Measurements from ENCODE around the gene FLAD1.

Gene FLAD1

DNA sequence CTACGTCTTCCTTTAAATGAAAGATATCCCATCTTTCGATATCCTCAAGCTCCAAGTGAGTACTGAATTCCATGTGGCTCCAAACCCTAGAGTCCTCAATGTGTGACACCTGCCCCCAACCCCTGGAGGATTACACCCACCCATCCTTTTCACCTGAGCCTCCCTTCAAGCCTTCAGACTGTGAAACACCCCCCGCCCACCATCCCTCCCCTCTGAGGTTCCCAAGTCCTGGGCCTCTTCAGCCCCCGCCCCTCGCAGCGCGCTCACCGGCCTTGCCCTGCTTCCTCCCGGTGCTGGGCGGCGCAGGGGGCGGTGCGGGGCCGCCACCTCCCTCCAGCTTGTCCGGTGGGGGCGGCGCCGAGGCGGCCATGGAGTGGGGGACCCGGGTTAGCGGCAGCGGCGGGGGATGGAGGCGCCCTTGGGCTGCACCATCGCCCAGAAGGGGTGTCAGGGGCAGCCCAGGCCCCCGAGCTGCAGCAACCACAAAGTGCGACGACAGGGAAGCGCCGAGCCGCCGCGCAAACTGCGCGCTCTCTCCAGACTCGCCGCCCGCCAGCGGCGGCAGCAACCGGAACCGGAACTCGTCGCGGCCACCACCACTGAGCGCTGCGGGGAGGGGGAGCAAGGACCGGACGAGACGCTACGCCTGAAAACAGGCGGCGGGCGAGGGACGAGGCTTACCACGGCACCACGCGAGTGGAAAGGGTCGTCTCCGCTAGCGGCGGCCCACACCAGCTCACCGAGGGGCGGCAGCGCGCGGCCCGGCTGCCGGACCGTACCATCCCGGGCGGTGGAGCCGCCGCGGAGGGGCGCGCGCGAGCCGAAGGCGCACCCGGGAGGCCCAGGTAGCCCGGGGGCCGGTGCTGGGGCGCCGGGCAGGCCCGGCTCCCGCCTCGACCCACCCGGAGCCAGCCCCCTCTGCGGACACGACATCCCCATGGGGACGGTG is 21.7 kb upstream of the FLAD1 start, which contains the start of gene PYGO2 (continued):
- TF ChIP-seq, protein P1, sequence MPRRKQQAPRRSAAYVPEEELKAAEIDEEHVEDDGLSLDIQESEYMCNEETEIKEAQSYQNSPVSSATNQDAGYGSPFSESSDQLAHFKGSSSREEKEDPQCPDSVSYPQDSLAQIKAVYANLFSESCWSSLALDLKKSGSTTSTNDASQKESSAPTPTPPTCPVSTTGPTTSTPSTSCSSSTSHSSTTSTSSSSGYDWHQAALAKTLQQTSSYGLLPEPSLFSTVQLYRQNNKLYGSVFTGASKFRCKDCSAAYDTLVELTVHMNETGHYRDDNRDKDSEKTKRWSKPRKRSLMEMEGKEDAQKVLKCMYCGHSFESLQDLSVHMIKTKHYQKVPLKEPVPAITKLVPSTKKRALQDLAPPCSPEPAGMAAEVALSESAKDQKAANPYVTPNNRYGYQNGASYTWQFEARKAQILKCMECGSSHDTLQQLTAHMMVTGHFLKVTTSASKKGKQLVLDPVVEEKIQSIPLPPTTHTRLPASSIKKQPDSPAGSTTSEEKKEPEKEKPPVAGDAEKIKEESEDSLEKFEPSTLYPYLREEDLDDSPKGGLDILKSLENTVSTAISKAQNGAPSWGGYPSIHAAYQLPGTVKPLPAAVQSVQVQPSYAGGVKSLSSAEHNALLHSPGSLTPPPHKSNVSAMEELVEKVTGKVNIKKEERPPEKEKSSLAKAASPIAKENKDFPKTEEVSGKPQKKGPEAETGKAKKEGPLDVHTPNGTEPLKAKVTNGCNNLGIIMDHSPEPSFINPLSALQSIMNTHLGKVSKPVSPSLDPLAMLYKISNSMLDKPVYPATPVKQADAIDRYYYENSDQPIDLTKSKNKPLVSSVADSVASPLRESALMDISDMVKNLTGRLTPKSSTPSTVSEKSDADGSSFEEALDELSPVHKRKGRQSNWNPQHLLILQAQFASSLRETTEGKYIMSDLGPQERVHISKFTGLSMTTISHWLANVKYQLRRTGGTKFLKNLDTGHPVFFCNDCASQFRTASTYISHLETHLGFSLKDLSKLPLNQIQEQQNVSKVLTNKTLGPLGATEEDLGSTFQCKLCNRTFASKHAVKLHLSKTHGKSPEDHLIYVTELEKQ (tag by site-specific recombination; IDR thresholded peaks at IDR 0.05; ENCODE audit: borderline replicate concordance): 0 out of 2 replicates have a peak, but pooled peaks have one; percentile 18
- TF ChIP-seq ZNF140 (tag by site-specific recombination; IDR thresholded peaks at IDR 0.05) (no peak), ZNF114 (tag by site-specific recombination; IDR thresholded peaks at IDR 0.05) (no peak), EGR2 (tag by site-specific recombination; IDR thresholded peaks at IDR 0.05; ENCODE audit: low read depth) (peak; percentile 93), HIC1 (tag by site-specific recombination; IDR thresholded peaks at IDR 0.05) (no peak)

DNA sequence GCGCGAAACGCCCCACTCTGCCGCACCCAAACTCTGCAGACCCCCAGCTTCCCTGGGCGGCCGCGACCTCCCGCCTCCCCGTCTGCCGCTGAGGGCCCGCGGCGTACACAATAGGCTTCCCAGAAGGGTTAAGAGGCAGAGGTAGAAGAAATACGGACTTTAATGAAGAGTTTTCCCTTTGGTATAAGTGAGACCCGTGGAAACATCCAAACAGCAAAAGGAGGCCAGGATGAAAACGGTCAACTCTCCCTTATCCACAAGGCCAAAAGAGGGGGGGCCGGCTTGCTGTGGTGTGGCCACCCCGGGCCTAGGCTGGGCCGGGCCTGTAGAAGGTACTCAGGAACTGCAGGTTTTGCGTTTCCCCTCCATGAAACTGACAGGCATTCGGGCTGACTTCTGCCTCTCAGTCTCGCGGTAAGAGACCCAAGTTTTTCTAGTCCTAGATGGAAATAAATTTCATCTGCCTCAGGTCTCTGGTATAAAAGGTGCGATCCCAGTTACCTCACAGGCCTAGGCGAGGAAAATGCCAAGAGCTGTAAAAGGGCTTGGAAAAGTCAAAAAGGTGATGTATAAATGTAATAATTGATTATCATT is 20.9 kb upstream of the FLAD1 start:
- H3K9me3 ChIP-seq (ENCODE audit: control insufficient read depth, insufficient read depth, low read depth, low read length): no peaks in the 10 kb centered on the region
- H3K27ac ChIP-seq (ENCODE audit: extremely low read depth, low read depth, low read length): peak overlapping the region; percentile 94
- H3K4me3 ChIP-seq (ENCODE audit: low read depth, low read length): peak overlapping the region; percentile 90
- peaks cover 8% of the 10 kb centered on the region for H3K4me1 ChIP-seq (ENCODE audit: control insufficient read depth, insufficient read depth, low read length)
- peaks cover 3 to 66% of the 10 kb centered on the region in 2 experiments for H3K36me3 ChIP-seq (ENCODE audit: control insufficient read depth in 2 of 2, insufficient read depth in 1 of 2, low read length in 2 of 2)
- TF ChIP-seq ZNF335 (tag by site-specific recombination; conservative IDR thresholded peaks at IDR 0.05) (peak; percentile 88), GLIS2 (tag by site-specific recombination; IDR thresholded peaks at IDR 0.05) (peak; percentile 45), ZBTB10 (tag by site-specific recombination; IDR thresholded peaks at IDR 0.05) (peak; percentile 47; the same call in 1 of the 2 replicates), OVOL3 (tag by site-specific recombination; IDR thresholded peaks at IDR 0.05) (peak; percentile 9; the same call in 1 of the 2 replicates), ZNF660 (tag by site-specific recombination; IDR thresholded peaks at IDR 0.05) (0 out of 2 replicates have a peak, but pooled peaks have one; percentile 9), GLIS1 (tag by site-specific recombination; IDR thresholded peaks at IDR 0.05) (peak; percentile 11; the same call in 1 of the 2 replicates), ZBTB7A (tag by site-specific recombination; IDR thresholded peaks at IDR 0.05; ENCODE audit: low read depth) (peak; percentile 36; the same call in 1 of the 2 replicates), BCL11A (tag by site-specific recombination; IDR thresholded peaks at IDR 0.05; ENCODE audit: low read depth) (peak; percentile 15; the same call in 1 of the 2 replicates), ZNF792 (tag by site-specific recombination; IDR thresholded peaks at IDR 0.05) (no peak), HOXC10 (CRISPR knock-in tag; IDR thresholded peaks at IDR 0.05) (no peak)
- TF ChIP-seq, protein P2, sequence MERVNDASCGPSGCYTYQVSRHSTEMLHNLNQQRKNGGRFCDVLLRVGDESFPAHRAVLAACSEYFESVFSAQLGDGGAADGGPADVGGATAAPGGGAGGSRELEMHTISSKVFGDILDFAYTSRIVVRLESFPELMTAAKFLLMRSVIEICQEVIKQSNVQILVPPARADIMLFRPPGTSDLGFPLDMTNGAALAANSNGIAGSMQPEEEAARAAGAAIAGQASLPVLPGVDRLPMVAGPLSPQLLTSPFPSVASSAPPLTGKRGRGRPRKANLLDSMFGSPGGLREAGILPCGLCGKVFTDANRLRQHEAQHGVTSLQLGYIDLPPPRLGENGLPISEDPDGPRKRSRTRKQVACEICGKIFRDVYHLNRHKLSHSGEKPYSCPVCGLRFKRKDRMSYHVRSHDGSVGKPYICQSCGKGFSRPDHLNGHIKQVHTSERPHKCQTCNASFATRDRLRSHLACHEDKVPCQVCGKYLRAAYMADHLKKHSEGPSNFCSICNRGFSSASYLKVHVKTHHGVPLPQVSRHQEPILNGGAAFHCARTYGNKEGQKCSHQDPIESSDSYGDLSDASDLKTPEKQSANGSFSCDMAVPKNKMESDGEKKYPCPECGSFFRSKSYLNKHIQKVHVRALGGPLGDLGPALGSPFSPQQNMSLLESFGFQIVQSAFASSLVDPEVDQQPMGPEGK (tag by site-specific recombination; IDR thresholded peaks at IDR 0.05): peak; percentile 65
- TF ChIP-seq, protein P3, sequence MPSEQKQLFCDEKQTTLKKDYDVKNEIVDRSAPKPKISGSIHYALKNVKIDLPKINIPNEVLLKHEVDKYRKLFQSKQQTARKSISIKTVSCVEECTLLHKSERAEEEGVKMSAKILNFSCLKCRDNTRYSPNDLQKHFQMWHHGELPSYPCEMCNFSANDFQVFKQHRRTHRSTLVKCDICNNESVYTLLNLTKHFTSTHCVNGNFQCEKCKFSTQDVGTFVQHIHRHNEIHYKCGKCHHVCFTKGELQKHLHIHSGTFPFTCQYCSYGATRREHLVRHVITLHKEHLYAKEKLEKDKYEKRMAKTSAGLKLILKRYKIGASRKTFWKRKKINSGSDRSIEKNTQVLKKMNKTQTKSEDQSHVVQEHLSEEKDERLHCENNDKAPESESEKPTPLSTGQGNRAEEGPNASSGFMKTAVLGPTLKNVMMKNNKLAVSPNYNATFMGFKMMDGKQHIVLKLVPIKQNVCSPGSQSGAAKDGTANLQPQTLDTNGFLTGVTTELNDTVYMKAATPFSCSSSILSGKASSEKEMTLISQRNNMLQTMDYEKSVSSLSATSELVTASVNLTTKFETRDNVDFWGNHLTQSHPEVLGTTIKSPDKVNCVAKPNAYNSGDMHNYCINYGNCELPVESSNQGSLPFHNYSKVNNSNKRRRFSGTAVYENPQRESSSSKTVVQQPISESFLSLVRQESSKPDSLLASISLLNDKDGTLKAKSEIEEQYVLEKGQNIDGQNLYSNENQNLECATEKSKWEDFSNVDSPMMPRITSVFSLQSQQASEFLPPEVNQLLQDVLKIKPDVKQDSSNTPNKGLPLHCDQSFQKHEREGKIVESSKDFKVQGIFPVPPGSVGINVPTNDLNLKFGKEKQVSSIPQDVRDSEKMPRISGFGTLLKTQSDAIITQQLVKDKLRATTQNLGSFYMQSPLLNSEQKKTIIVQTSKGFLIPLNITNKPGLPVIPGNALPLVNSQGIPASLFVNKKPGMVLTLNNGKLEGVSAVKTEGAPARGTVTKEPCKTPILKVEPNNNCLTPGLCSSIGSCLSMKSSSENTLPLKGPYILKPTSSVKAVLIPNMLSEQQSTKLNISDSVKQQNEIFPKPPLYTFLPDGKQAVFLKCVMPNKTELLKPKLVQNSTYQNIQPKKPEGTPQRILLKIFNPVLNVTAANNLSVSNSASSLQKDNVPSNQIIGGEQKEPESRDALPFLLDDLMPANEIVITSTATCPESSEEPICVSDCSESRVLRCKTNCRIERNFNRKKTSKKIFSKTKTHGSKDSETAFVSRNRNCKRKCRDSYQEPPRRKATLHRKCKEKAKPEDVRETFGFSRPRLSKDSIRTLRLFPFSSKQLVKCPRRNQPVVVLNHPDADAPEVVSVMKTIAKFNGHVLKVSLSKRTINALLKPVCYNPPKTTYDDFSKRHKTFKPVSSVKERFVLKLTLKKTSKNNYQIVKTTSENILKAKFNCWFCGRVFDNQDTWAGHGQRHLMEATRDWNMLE (tag by site-specific recombination; conservative IDR thresholded peaks at IDR 0.05; ENCODE audit: low read depth): no peak
- ChIA-PET CTCF (interaction anchor here (0.6 to 2.5 kb wide), 10 partner anchors 8 to 799 kb away, joined by 3 to 16 read pairs (median 4); partner anchors contain the start of gene FLAD1), POLR2A (interaction anchor here (1.2 to 2.9 kb wide), 7 partner anchors 10 to 97 kb away, joined by 3 to 69 read pairs (median 5); partner anchors contain the start of genes FLAD1, PMVK and SHC1)

All from HEK293 (cell line).